ENCODE data around the gene MAU2. TPM values are rescaled to one million over a fixed set of nuclear protein-coding genes. Genes with fewer than 3 reads are reported as not detected.
A peak's percentile ranks its signal among the peaks of the same experiment; 100 is the strongest.

The MAU2 gene
- total RNA-seq, 4 donors from 2014 or later = 79.3 to 160 (median 130) TPM

- peak; percentile 94 to 97 (median 97) for DNase-seq
- TF ChIP-seq CTCF (IDR thresholded peaks at IDR 0.05) = peak; percentile 22 to 57 (median 32)
- TF ChIP-seq POLR2A (IDR thresholded peaks at IDR 0.05) = peak; percentile 23 to 47
- peak within 1 kb of the TSS; percentile 83 to 95 (median 90) for H3K4me3 ChIP-seq
- H3K9me3 ChIP-seq = no peaks in the 10 kb centered on the region
- H3K4me1 ChIP-seq = peaks cover 0 to 23% (median 6%) of the 10 kb centered on the region in 4 donors
- H3K27ac ChIP-seq = peak within 1 kb of the TSS; percentile 84 to 95 (median 94)
- no peaks in the 10 kb centered on the region for H3K27me3 ChIP-seq
- H3K36me3 ChIP-seq = no peaks in the 10 kb centered on the region
These were observed 84.5 kb downstream of the MAU2 start, which contains the start of gene GATAD2A for GRCh38 chr19:19404879-19405860. Gene GATAD2A (plus strand): TSS chr19:19405675. CDS start chr19:19465346, 59,671 bp downstream.

DNA sequence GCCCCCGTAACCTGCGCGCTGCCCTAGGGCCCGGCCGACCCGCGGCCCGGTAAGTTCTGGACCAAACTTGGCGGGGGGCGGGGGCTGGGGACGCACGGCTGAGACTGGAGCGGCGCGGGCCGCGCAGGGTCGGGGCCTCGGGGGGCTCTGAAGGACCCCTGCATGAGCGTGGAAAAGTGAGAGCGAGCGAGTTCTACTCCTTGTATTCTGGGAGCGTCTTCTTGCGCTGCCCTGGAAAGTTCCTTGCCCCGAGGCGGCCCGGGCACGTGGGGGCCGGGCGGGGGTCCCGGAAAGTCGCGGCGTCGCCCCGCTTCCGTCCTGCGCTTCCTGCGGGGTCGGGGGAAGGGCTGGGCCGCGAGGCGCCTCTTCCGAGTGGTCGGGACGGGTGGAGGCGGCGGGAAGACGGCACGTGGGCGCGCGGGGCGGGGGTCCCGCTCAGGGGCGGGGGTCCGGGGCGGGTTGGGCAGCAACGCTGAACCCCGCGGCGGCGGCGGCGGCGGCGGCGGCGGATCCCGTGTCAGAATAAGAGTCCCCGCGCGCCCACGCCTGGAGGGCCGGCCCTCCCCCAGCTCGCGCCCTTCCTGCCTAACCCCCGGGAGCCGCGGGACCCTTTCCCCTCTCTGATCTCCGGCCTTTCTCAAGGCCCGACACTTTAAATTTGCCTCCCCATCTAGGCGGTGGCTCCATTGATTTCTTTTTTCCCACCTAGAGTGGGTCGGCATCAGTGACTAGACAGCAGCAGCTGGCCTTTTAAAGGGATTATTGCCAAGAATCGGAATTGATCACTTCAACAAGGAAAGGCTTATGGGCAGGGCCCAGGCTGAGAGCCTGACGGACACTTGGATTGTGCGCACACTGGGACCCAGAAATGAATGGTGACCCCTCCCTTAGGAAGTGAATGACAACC is 85.6 kb downstream of the MAU2 start:
- no peaks in the 10 kb centered on the region for H3K9me3 ChIP-seq
- TF ChIP-seq CTCF (IDR thresholded peaks at IDR 0.05) (no peak), POLR2A (IDR thresholded peaks at IDR 0.05) (no peak)
- peak overlapping the region; percentile 83 to 95 (median 90) for H3K4me3 ChIP-seq
- H3K36me3 ChIP-seq = no peaks in the 10 kb centered on the region
- no peaks in the 10 kb centered on the region for H3K27me3 ChIP-seq
- peaks cover 0 to 29% (median 6%) of the 10 kb centered on the region in 4 donors for H3K4me1 ChIP-seq
- peak; percentile 56 to 78 (median 70) for DNase-seq
- peak overlapping the region; percentile 84 to 95 (median 94) for H3K27ac ChIP-seq

- H3K4me1 ChIP-seq = peaks cover 0 to 29% (median 6%) of the 10 kb centered on the region in 4 donors
These were observed 86.4 kb downstream of the MAU2 start for GRCh38 chr19:19406878-19407632.

DNA sequence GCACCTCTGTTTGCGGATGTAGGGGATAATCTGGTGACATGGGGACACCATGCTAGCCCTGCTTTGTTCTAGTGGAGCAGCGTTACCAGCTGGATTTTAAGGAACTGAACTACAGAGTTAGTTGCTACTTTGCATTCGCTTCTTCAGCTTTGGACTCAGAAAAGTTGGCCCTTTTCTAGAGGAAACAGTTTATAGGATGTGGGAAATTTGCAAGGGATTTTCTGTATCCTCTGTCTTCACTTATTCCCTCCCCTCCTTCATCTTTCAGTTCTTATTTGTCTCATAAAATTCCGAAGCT is 87.0 kb downstream of the MAU2 start:
- Histone ChIP-seq H3K9me3 (no peaks in the 10 kb centered on the region), H3K4me1 (peaks cover 0 to 29% (median 6%) of the 10 kb centered on the region in 4 donors), H3K4me3 (peak overlapping the region in 2 of 4 donors; percentile 89 to 90), H3K27ac (peak overlapping the region; percentile 84 to 95 (median 94)), H3K27me3 (no peaks in the 10 kb centered on the region), H3K36me3 (no peaks in the 10 kb centered on the region)
- TF ChIP-seq POLR2A (IDR thresholded peaks at IDR 0.05) (no peak), CTCF (IDR thresholded peaks at IDR 0.05) (no peak)
- no peak for DNase-seq

More at GRCh38 chr19:19406878-19407632, 86.4 kb downstream of the MAU2 start:
- TF ChIP-seq POLR2A (IDR thresholded peaks at IDR 0.05) (peak; percentile 13 to 34), CTCF (IDR thresholded peaks at IDR 0.05) (peak in 5 of 6 experiments; percentile 5 to 69 (median 56))
- Histone ChIP-seq H3K9me3 (no peaks in the 10 kb centered on the region), H3K27me3 (no peaks in the 10 kb centered on the region), H3K27ac (peak overlapping the region; percentile 84 to 95 (median 94)), H3K36me3 (no peaks in the 10 kb centered on the region), H3K4me3 (peak overlapping the region; percentile 83 to 95 (median 90))
- DNase-seq = peak; percentile 43 to 80 (median 67)

Other genes starting within 250 kb of the MAU2 start
- gene TMEM161A, start 182.4 kb upstream of the MAU2 start, total RNA-seq = 10 to 100 TPM; 15.9 to 26.4 (median 18.7) TPM
- 1 to 10 TPM in 2 of 4 donors, not detected in 2; 5.0 to 7.4 TPM for gene MEF2B, start 150.6 kb upstream of the MAU2 start, total RNA-seq
- 10 to 100 TPM; 17.2 to 32.2 (median 22.1) TPM for gene BORCS8, start 128.7 kb upstream of the MAU2 start, total RNA-seq
- 10 to 100 TPM; 18.2 to 75.1 (median 51.9) TPM for gene RFXANK, start 128.6 kb upstream of the MAU2 start, total RNA-seq
- 10 to 100 TPM in 2 of 4 donors, 1 to 10 TPM in 2; 5.0 to 11.6 (median 8.7) TPM for gene NR2C2AP, start 117.4 kb upstream of the MAU2 start, total RNA-seq
- gene NCAN, start 108.9 kb upstream of the MAU2 start, total RNA-seq = not detected
- gene TM6SF2, start 47.5 kb upstream of the MAU2 start, total RNA-seq = 100 to 1,000 TPM in 3 of 4 donors, 10 to 100 TPM in 1; 31.4 to 534 (median 463) TPM
- 10 to 100 TPM; 49.5 to 58.6 (median 55.2) TPM for gene SUGP1, start 320 bp upstream of the MAU2 start, total RNA-seq
- gene GATAD2A, start 84.8 kb downstream of the MAU2 start, total RNA-seq = 10 to 100 TPM; 67.8 to 99.9 (median 79.8) TPM
- gene TSSK6, start 194.7 kb downstream of the MAU2 start, total RNA-seq = 10 to 100 TPM in 2 of 4 donors, 1 to 10 TPM in 2; 3.0 to 14.0 (median 10.0) TPM
- gene NDUFA13, start 195.4 kb downstream of the MAU2 start, total RNA-seq = 100 to 1,000 TPM in 3 of 4 donors, 10 to 100 TPM in 1; 40.7 to 188 (median 126) TPM
- 1 to 10 TPM; 4.4 to 9.9 (median 5.6) TPM for gene YJEFN3, start 208.1 kb downstream of the MAU2 start, total RNA-seq
- not detected for gene CILP2, start 217.4 kb downstream of the MAU2 start, total RNA-seq

All from Peyer's patch (tissue), 4 donors.